Stimulated activated CD8-positive, alpha-beta memory T cell treated with anti-CD3 and anti-CD28 coated beads, Interleukin-12 subunit alpha, Interleukin-12 subunit beta, amount 100 ng/mL, for 1 hour (primary cell): ENCODE data around the gene EIF2S3.
A peak's percentile ranks its signal among the peaks of the same experiment; 100 is the strongest.
"Not testable (repeated sequence)": the region's sequence is repeated elsewhere in the genome, so short reads cannot be mapped to it uniquely, and the experiment has no call there.

Experiments used
- DNase-seq: peaks from one replicate; pipeline ENCODE4 v3.0.0-alpha.2; 2020; ENCODE audit warnings: low read depth

Gene EIF2S3

DNA sequence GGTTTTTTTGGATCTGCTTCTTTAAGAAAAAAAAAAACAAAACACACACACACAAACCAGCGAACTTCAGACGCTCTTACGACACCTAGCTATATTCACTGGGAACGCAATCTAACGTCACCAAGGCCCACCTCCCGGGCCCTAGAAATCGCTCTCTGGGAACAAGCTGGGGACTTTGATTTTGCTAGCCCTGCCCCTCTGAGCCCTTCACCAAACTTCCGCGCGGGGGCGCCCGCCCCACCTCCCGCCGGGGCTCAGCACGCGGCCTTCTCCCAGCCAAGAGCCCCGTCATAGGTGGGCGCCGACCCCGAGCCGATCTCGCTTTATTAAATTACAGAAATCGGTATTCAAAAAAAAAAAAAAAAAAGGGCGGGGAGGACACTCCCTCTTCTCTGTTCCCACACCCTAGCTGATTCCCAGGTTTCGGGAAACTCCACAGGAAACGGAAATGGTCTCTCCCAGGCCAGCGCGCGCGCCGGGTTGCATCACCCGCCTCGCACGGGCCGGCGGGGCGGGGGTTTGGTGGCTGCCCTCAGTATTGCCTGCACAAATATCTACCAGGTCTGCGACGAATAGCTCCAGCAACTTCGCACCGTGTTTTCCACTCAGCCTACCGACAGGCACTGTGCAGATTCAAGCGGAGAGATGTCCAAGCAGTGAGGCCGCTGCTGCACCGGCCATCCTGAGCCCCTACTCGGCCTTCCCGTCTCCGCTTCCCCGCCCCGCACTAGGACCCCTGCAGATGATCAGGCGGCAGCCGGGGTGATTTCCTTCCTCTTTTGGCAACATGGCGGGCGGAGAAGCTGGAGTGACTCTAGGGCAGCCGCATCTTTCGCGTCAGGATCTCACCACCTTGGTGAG is at the start of gene EIF2S3:
EIF2S3 (plus strand) TSS at position 775 of the 861 bp plus-strand sequence; CDS start at position 788, 13 bp downstream.
- DNase-seq = peak; percentile 64

GRCh38 chrX:24005028-24005427 is 49.7 kb upstream of the EIF2S3 start:
- DNase-seq = no peak

DNA sequence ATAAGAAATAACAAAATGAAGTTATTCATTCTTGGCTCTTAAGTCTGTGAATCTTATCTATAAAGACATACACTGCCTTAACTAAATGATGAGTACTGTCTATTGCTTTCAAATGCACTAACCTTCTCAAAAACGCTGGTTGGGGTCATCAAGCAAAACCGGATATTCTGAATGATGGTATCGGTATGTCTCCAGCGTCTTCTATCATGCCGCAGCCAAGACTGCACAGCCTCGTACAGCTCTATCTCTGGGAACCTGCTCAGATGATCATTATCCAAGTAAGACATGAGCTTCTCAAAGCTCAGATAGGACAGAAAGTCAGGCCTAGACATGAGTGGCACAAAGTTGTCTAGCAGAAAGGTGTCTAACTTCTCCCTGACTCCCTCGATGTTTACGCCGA is 48.9 kb upstream of the EIF2S3 start:
- DNase-seq = no peak

DNA sequence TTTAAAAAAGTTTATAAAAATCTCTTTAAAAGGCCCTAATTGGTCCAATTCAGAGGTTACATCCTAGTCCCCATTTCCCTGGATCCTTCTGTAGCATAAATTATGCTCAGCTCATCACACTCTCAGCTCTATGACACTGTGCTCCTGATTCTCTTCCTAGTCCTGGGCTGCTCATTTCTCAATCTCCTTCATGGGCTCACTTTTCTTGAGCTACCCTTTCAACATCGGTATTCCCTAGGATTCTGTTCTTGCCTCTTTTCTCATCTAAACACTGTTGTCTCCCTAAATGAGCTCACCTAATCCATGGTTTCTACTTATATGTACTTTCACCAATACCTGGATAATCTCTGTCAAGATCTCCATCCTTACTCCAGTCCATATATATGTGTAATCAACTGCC is 42.5 kb upstream of the EIF2S3 start:
- DNase-seq = no peak

GRCh38 chrX:24014388-24015018 is 40.3 kb upstream of the EIF2S3 start:
- no peak for DNase-seq

DNA sequence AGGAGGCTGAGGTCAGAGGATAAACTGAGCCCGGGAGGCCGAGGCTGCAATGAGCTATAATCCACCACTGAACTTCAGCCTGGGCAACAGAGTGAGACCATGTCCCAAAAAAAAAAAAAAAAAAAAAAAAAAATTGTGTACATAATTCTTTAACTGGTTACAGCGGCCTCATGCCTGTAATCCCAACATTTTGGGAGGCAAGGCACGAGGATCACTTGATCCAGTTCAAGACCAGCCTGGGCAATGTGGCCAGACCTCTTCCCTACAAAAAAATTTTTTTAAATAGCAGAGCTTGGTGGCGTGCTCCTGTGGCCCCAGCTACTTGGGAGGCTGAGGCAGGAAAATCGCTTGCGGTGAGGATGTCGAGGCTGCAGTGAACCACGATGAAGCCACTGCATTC is 37.1 kb upstream of the EIF2S3 start:
- DNase-seq = no peak

DNA sequence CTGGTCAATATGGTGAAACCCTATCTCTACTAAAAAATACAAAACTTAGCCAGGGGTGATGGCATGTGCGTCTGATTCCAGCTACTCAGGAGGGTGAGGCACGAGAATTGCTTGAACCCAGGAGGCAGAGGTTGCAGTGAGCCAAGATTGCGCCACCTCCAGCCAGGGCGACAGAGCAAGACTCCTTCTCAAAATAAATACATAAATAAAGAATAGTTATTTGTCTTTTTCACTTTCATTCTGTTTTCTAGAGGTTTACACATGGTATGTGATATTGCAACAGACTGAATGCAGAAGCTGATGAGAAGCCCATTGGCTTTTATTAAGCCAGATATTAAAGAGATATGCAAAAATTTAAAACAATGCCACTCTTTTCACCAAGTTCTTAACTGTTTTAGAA is 35.9 kb upstream of the EIF2S3 start:
- no peak for DNase-seq

DNA sequence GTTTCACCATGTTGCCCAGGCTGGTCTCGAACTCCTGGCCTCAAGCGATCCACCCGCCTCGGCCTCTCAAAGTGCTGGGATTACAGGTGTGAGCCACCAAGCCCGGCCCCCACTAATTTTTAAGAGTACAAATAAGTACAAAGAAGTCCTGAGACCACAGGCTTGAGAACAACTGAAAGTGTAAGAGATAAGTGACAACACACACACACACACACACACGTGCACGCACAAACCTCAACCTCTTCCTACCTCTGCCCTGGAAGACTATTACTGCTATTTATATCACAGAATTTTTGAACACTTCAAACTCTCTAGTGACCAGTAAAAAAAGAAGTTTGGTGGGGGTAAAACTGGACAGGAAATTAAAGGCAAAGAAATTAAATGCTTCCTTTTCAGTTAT is 35.3 kb upstream of the EIF2S3 start:
- DNase-seq = no peak

DNA sequence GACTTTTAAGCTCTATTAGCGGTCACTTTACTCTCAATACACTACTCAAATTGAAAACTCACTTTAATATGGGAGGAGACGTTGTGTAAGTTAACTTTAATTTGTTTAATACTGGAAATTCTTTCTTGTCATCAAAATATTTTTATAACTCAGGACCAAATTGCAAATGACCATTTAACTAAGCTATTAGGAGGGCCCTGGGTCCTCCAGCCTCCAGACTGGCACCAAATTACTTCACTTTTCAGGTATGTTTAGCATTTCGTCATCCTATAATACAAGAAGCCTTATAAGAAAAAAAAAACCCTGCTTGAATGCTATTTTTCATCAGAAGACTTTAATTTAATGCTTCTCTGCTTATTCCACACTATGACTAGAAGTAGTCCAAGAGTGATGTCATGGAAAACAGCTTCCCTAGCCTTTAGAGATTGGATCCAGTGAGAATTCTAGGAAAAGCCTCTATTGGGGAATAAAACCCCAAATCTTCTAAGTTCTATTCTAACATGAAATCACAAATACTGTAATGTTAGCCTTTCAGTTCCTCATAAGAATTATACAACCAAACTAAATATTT is 34.4 kb upstream of the EIF2S3 start:
- DNase-seq = no peak

DNA sequence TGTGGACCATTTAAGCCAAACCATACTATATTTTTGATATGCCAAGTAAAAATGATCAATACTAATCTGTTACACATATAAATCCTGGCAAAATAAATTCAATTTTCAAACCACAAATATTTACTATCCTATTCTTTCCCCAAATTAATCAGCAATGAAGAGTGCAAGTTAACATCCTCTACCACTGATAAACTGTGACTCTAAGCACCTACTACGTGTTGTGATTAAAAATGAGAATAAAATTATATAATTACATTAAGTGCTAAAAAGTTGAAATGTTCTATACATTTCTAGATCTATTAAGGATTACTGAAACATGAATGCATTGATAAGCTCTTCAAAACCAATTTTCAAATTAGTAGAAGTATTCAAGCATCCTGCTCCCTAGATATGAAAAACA is 31.2 kb upstream of the EIF2S3 start:
- DNase-seq = no peak

- no peak for DNase-seq
Observed at GRCh38 chrX:24023972-24024669, 30.6 kb upstream of the EIF2S3 start.

DNA sequence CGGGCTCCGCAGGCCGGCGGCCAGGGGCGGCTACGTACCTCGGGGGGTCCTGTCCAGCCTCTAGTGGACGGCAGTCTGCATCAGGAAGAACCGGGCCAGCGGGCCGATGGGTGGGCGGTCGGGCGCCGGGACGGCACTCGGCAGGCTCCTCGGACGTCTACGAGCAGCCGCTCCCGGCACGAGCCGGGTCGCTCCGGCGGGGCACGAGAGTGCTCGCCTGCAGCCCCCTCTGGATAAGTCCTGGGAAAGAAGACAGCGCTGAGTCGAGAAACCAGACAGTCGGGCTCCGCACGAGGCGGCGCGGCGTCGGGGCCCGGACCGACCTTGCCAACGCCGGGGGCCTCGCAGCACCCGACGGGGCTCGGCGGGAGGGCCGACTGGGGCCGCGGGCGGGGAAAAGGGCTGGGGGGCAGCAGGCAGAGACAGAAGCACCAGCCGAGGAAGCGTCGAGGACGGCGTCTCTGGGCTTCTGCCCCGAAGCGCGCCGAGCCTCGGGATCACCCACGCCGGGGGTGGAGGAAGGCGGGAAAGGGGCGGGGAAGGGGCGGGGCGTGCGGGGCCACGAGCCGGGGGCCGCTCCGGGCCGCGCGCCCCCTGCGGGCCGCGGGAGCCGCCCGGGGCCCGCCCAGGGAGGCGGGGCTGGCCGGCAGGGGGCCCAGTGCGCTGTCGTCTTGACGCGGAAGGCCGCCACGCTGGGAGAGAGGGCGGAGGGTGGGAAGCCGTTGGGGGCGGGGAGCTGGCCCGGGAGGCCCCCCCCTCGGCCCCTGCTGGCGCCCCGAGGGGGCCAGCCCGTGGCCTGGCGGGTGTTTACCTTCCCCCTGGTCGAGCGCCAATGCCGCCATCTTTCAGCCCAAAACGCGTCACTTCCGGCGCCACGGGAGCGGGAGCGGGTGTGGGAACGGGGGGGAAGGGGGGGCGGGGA is 29.7 kb upstream of the EIF2S3 start:
- DNase-seq = peak; percentile 55

GRCh38 chrX:24025741-24026403 is 28.9 kb upstream of the EIF2S3 start:
- DNase-seq = no peak

DNA sequence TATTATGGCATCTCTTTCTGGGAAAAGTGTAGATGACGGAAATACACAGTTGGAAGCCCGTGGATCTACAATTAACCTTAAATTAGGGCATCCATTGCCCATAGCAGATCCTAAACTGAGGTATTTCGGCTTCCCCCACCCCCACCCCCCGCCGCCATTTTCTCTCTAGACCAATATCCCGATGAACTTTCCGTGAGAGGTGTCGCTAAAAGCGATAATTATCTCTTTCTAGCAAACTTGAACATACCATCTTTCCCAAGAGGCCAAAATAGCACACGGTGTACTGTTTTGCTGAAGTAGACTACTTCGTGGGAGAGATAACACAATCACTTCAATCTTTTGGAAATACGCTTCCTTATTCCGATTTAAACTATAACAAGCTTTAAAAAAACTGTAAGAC is 28.3 kb upstream of the EIF2S3 start:
- no peak for DNase-seq

GRCh38 chrX:24027086-24027485 is 27.7 kb upstream of the EIF2S3 start, which contains the start of gene KLHL15:
Gene KLHL15, minus strand, starts transcription at chrX:24027186. Its CDS starts 20,493 bp downstream, at chrX:24006693.
- no peak for DNase-seq

DNA sequence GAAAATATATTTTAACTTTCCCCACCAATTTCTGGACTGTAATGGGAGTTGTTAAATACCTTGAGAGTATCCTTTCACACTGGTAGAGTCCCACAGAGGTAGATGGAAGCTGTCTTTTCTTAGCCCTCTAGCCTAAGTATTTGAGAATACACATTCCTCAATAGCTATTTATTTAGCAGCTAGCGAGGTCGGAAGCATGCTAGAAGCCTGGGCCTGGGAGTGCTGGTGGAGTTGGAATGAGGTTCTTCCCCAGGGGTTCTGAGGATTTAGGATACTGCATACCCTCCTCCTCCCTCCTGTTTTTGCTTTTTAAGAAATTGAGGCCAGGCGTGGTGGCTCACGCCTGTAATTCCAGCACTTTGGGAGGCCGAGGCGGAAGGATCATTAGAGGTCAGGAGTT is 26.8 kb upstream of the EIF2S3 start:
- no peak for DNase-seq

DNA sequence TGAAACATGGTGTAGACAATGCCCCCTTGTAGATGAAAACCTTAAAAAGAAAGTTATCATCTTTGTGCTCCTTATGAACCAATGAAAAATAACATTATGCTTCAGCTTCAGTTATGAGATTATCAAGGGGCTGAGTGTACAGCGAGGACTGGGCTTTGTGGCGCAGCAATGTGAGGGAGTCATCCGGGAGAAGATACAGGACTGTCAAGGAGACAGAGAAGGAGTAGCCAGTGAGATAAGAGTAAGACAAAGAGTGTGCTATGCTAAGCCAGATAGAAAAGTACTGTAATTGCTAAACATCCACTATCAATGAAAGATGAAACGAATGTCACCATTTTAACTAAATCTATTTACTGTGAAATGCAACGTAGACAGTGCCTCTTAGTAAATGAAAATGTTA is 24.2 kb upstream of the EIF2S3 start:
- DNase-seq = no peak

DNA sequence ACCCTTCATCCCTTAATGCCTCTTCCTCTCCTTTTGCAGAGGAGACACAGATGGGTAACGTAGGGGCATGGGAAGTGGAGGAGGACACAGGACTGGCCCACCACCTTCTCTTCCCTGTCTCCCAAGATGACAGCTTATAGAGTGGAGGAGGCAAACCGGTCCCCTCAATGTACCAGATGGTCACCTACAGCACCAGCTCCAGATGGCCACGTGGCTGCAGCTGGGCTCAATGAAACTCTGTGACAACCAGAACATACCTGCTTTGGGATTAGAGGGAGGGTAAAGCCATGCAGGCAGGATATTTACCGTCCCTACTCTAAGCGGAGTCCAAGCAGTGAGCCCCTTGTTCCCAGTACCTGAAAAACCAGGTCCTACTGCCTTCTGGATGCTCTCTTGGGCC is 20.3 kb upstream of the EIF2S3 start:
- no peak for DNase-seq

DNA sequence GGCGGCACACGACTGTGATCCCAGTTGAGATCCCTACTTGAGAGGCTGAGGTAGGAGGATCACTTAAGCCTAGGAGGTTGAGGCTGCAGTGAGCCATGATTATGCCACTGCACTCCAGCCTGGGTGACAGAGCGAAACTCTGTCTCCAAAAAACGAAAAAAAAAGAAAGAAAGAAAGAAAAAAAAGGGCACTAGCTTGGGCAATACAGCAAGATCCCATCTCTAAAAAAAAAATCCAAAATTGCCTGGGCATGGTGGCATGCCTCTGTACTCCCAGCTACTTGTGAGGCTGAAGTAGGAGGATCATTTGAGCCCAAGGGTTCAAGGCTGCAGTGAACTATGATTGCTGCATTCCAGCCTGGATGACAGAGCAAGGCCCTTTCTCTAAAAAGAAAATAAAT is 17.0 kb upstream of the EIF2S3 start:
- DNase-seq = no peak

DNA sequence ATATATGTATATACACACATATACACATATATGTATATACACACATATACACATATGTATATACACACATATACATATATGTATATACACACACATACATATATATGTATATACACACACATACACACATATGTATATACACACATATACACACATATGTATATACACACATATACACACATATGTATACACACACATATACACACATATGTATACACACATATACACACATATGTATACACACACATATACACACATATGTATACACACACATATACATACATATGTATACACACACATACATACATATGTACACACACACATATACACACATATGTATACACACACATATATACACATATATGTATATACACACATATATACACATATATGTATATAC is 8.7 kb upstream of the EIF2S3 start:
- DNase-seq = not testable (repeated sequence)

GRCh38 chrX:24049643-24050042 is 5.1 kb upstream of the EIF2S3 start:
- DNase-seq = not testable (repeated sequence)
